NCI-H1105 (cell line): ENCODE data around the gene ITGAL.
A peak's percentile ranks its signal among the peaks of the same experiment; 100 is the strongest.
"Not testable (repeated sequence)": the region's sequence is repeated elsewhere in the genome, so short reads cannot be mapped to it uniquely, and the experiment has no call there.

Source experiments
- DNase-seq: peaks from one replicate; lab custom pipeline; 2025; lab: John Stamatoyannopoulos, UW

Gene ITGAL

GRCh38 chr16:30526137-30526822 lies 53.7 kb downstream of the ITGAL start, which contains the start of gene ZNF768:
TSS of gene ZNF768 (minus strand) at chr16:30526566. CDS start at chr16:30526413, 153 bp downstream.
- DNase-seq, result no peak

DNA sequence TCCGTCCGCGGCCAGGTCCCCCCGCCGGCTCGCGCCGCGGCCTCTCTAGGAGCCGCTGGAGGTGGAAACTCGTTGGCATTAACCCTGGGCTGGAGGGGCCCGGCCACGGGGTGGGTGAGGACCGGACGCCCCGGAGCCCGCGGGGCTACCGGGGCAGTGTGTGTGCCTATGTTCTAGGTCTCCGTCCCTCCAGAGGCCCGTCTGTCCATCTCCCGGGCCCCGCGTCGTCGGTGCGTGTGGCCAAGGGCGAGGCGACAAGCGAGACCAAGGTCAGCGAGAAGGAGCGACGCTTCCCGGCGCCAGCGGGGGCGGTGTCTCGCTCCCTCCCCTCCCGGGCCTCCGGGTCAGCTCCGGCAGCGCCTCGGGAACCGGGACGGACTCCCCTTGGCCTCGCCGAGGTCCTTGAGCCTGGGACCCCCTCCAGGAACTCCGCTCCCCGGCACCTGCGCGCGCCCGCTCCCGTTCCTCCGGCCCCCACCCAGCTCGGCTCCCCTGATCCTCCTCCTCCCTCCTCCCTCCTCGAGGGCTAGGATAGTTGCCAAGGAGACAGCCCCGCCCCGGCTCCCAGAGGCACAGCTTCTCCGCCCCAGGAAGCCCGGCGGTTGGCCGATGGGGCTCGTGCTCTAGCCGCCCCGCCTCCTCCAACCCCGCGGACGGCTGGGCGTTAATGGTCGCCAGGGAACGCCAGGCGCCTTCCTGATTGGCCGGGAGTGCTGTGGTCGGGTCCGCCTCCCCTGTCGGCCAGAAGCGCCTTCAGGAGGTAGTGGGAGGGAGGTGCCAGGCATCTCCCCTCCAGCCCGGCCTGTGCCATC lies 54.5 kb downstream of the ITGAL start:
- DNase-seq, result peak; percentile 98

DNA sequence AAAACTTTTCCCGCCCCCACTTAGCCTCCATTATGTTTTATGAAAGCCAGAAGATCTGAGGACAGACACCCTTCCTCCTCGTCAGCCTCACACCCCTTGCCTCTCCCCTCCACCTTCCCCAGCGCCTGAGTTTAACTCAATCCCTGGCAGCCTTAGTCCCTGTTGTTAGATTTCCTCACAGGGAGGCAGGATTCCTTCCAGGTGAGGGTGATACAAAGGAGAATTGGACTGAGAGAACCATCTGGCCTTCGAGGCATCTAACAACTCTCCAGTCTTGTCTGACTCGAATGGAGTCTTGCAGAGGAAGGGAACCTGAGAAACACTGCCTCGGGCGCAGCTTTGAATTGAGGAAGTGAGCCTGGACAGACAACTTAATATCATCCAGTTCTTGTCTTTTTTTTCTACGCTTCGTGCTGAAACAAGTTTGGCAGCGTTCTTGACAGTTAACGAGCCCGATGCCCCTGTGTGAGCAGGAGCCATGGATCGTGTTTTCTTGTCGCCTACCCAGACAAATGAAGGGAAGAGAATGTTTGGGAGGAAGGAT lies 55.2 kb downstream of the ITGAL start:
- no peak for DNase-seq

- DNase-seq, result no peak
Measured at GRCh38 chr16:30528799-30529457, 56.4 kb downstream of the ITGAL start.

DNA sequence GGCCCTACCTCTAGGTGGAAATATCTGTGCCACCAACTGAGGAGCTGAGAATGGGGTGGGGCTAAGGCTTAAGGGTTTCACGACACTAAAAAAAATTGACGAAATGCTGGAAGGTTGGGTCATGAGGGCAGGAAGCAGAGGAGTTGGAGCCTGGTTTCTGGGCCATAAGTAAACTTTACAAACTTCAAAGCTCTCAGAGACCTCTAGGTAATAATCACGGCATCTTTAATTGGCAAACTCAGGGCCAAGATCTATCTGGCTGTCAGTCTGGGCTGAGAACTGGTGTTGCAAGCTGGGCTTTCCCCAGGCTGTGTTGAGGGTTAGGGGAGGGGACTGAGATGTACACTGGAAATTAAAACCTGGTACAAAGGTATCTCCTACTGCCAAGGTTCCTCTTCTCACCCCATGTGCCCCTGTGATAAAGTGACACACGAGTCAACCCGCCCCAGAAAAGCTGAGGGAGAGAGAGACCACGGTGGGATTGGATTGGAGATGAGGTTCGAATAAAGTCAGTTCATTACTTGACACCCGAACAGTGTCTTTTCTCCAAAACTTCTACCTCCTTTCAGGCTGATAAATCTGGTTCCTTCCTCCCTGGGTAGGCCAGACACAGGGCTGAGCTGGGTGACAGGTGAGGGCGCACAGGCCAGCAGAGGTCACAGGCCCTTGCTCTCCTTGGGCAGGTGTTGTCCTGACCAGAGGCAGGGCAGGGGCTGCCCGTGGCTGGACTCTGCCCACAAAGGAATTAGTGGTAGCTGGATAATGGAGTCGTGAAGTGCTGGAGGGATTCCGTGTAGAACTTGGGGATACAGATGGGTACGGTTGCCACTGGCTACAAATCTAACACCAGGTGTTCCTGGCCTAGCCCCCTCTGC lies 57.9 kb downstream of the ITGAL start:
- no peak for DNase-seq

- DNase-seq, result no peak
Measured at GRCh38 chr16:30532285-30533145, 60.0 kb downstream of the ITGAL start.

- DNase-seq, result no peak
Measured at GRCh38 chr16:30533146-30533522, 60.6 kb downstream of the ITGAL start.

GRCh38 chr16:30533748-30534367 lies 61.3 kb downstream of the ITGAL start:
- no peak for DNase-seq

DNA sequence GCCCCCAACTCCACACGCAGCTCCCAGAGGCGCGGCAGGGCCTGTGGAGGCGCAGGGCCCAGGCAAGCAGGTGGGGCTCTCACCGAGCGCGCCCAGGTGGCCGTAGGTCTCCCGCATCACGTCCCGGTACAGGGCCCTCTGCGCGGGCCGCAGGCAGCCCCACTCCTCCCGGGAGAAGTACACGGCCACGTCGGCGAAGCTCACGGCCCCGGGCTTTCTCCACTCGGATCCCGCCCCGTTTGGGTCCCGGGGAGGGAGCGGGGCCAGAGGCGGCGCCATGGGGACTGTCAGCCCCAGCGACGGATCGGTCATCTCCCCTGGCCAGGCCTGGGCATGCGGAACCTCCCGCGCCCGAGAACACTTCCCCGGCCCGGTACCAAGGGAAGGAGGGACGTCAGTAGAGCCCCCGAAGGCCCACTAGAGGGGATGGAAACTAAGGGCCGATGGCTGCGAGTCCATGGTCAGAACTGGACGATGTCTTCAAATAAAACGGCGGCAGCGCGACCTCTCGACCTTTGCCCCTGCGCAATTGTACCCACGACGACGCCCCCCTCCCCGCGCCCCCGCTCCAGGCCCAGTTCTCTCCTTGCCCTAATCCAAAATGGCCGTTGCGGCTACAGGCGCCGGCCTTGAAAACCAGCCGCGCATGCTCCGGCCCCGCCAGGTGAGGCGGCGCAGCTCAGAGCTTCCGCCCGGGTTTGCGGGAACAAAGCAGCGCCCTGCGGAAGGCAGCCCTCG lies 62.0 kb downstream of the ITGAL start, which contains the start of gene ZNF747:
Gene ZNF747 (minus strand): TSS at position 491 of the 738 bp plus-strand sequence. CDS start 179 bp downstream, at position 312.
- DNase-seq, result peak; percentile 91

- no peak for DNase-seq
Measured at GRCh38 chr16:30535106-30535776, 62.7 kb downstream of the ITGAL start.

DNA sequence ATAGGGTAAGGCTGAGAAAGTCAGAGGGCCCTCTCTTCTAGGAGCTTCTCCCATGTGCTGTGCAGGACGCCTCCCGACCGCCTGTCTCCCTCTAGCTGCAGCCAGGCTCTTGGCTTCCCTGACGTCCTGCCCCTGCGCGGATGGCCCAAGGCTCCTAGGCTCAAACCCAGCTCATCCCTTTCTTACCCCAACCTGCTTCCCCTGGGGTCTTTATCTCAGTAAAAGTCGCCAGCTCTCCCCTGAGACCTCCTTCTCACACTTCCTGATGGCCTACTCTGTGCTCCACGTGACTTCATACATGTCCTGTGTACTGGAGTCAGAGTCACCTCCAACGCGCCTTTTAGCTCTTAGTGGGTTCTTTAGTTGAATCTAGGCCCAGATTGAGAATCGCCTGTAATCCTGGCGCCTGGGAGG lies 63.2 kb downstream of the ITGAL start:
- peak; percentile 29 for DNase-seq

GRCh38 chr16:30536391-30537024 lies 64.0 kb downstream of the ITGAL start:
- DNase-seq, result not testable (repeated sequence)

DNA sequence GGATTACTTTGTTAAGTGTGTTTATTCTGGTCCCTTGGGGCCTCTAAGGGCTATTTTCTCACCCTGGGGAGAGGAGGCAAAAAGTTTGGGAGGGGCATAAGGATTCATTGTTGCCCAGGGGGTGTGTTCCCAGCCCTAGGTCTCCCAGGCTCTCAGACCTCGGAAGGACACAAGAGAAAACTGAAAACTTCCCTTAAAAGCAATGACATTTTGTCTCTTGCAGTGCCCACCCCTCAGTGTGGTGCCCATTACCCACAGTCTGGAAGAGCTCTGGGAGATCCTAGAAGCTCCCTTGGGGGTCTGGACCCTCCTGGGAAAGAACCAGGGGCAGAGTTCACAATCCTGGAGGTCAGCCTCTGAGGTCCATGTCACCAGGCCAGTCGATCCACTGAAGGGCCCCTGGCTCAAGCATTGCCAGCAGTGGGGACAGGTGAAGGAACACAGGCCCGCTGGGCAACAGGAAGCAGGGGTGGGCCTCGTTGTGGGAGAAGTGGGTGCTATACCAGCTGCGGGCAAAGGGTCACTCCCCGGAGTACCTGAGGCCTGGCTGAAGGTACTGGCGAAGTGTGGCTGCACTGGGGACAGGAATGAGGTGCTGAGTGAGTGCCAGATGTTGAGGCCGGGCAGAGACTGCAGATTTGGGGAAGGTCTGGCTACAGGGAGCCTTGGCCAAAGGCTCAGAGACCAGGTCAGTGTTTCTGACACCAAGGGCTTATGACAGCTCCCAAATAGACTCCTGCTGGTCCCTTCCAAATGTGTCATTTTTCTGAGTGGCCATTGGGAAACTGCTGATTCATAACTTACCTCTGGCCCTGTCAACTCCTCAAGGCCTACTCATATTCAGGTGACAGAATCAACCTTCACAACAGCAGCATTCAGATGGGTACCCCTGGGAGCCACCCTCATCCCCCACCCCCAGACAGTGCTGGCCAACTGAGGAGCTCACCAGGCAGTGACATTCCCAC lies 66.7 kb downstream of the ITGAL start:
- DNase-seq, result no peak

- DNase-seq, result not testable (repeated sequence)
Measured at GRCh38 chr16:30539986-30540526, 67.5 kb downstream of the ITGAL start.

GRCh38 chr16:30540916-30541464 lies 68.4 kb downstream of the ITGAL start:
- not testable (repeated sequence) for DNase-seq
